ENCODE data around the gene DNALI1. TPM values are rescaled to one million over a fixed set of nuclear protein-coding genes. Genes with fewer than 3 reads are reported as not detected.
"Not testable (repeated sequence)": the region's sequence is repeated elsewhere in the genome, so short reads cannot be mapped to it uniquely, and the experiment has no call there.

Gene DNALI1
- total RNA-seq, 1 donor from 2014 or later = 36.5 TPM

GRCh38 chr1:37514350-37515184 is 42.2 kb upstream of the DNALI1 start, which contains the start of gene MEAF6:
TSS of gene MEAF6 (minus strand) at chr1:37514766. CDS start at chr1:37514746, 20 bp downstream.
- Histone ChIP-seq H3K4me3 (peak within 1 kb of the TSS; percentile 98), H3K36me3 (no peaks in the 10 kb centered on the region), H3F3A (ENCODE audit: low read depth) (peaks cover 23% of the 10 kb centered on the region), H3K4me2 (peak within 1 kb of the TSS; percentile 86), H3K9me3 (ENCODE audit: low read depth) (no peaks in the 10 kb centered on the region), H3K27ac (no peak within 1 kb of the TSS), H3K9ac (peak within 1 kb of the TSS; percentile 60), H4K20me1 (ENCODE audit: low read depth) (peaks cover 18% of the 10 kb centered on the region), H3K79me2 (ENCODE audit: low read depth) (peaks cover 23% of the 10 kb centered on the region), H3K4me1 (peaks cover 10% of the 10 kb centered on the region), H2AFZ (replicated peaks) (peak within 1 kb of the TSS; percentile 85), H3K27me3 (peaks cover 15% of the 10 kb centered on the region)
- peak; percentile 95 for DNase-seq (ENCODE audit: low spot score)
- TF ChIP-seq CTCF (IDR thresholded peaks at IDR 0.05) = peak; percentile 84
- peak; percentile 20 for TF ChIP-seq EZH2 (IDR thresholded peaks at IDR 0.05)
- no peak for TF ChIP-seq EZH2phosphoT487 (IDR thresholded peaks at IDR 0.05)
- Mint-ChIP-seq H3K4me1 (peaks cover 26% of the 10 kb centered on the region), H3K27me3 (ENCODE audit: insufficient read depth, low read depth) (peaks cover 6% of the 10 kb centered on the region), H3K36me3 (peaks cover 2% of the 10 kb centered on the region), H3K4me3 (peak within 1 kb of the TSS; percentile 99), H3K27ac (peak within 1 kb of the TSS; percentile 99), H3K9me3 (peaks cover 4% of the 10 kb centered on the region)

GRCh38 chr1:37515185-37516034 is 41.3 kb upstream of the DNALI1 start:
- peaks cover 4% of the 10 kb centered on the region for H3K9me3 Mint-ChIP-seq
- Histone ChIP-seq H3K36me3 (no peaks in the 10 kb centered on the region), H2AFZ (replicated peaks) (peak overlapping the region; percentile 85), H4K20me1 (ENCODE audit: low read depth) (peaks cover 18% of the 10 kb centered on the region), H3F3A (ENCODE audit: low read depth) (peaks cover 23% of the 10 kb centered on the region), H3K27ac (no peak overlapping the region), H3K79me2 (ENCODE audit: low read depth) (peaks cover 23% of the 10 kb centered on the region), H3K9ac (no peak overlapping the region), H3K9me3 (ENCODE audit: low read depth) (no peaks in the 10 kb centered on the region), H3K27me3 (peaks cover 15% of the 10 kb centered on the region), H3K4me2 (peak overlapping the region; percentile 86), H3K4me1 (peaks cover 10% of the 10 kb centered on the region), H3K4me3 (peak overlapping the region; percentile 98)
- H3K27ac Mint-ChIP-seq = peak overlapping the region; percentile 99
- H3K27me3 Mint-ChIP-seq (ENCODE audit: insufficient read depth, low read depth) = peaks cover 6% of the 10 kb centered on the region
- TF ChIP-seq EZH2phosphoT487 (IDR thresholded peaks at IDR 0.05) (no peak), CTCF (IDR thresholded peaks at IDR 0.05) (no peak), EZH2 (IDR thresholded peaks at IDR 0.05) (no peak)
- peaks cover 2% of the 10 kb centered on the region for H3K36me3 Mint-ChIP-seq
- peaks cover 28% of the 10 kb centered on the region for H3K4me1 Mint-ChIP-seq
- no peak for DNase-seq (ENCODE audit: low spot score)
- peak overlapping the region; percentile 95 for H3K4me3 Mint-ChIP-seq

GRCh38 chr1:37517569-37517968 is 39.2 kb upstream of the DNALI1 start:
- no peak overlapping the region for H3K4me3 Mint-ChIP-seq

GRCh38 chr1:37518241-37518640 is 38.5 kb upstream of the DNALI1 start:
- H3K4me2 ChIP-seq; H4K20me1 ChIP-seq (ENCODE audit: low read depth); H3K4me3 ChIP-seq; H3K27ac ChIP-seq; H3K9me3 ChIP-seq (ENCODE audit: low read depth); H2AFZ ChIP-seq (replicated peaks); H3K36me3 ChIP-seq; H3K27me3 Mint-ChIP-seq (ENCODE audit: insufficient read depth, low read depth); H3K4me3 Mint-ChIP-seq; H3K4me1 ChIP-seq; H3K27ac Mint-ChIP-seq; H3K9me3 Mint-ChIP-seq; DNase-seq (ENCODE audit: low spot score); H3K9ac ChIP-seq; H3K79me2 ChIP-seq (ENCODE audit: low read depth); H3K36me3 Mint-ChIP-seq: not testable (repeated sequence)
- H3K27me3 ChIP-seq = peaks cover 15% of the 10 kb centered on the region
- H3F3A ChIP-seq (ENCODE audit: low read depth) = peaks cover 23% of the 10 kb centered on the region
- H3K4me1 Mint-ChIP-seq = peaks cover 26% of the 10 kb centered on the region

More at GRCh38 chr1:37517569-37517968, 39.2 kb upstream of the DNALI1 start:
- Histone ChIP-seq H3K27me3 (peaks cover 15% of the 10 kb centered on the region), H3K9ac (no peak overlapping the region), H3K4me2 (no peak overlapping the region), H3K36me3 (no peaks in the 10 kb centered on the region), H3K4me3 (no peak overlapping the region), H3K79me2 (ENCODE audit: low read depth) (peaks cover 16% of the 10 kb centered on the region), H3K9me3 (ENCODE audit: low read depth) (no peaks in the 10 kb centered on the region), H3F3A (ENCODE audit: low read depth) (peaks cover 23% of the 10 kb centered on the region), H3K4me1 (peaks cover 10% of the 10 kb centered on the region), H3K27ac (no peak overlapping the region), H4K20me1 (ENCODE audit: low read depth) (peaks cover 15% of the 10 kb centered on the region), H2AFZ (replicated peaks) (no peak overlapping the region)
- no peak for DNase-seq (ENCODE audit: low spot score)
- H3K27me3 Mint-ChIP-seq (ENCODE audit: insufficient read depth, low read depth) = peaks cover 6% of the 10 kb centered on the region
- TF ChIP-seq EZH2phosphoT487 (IDR thresholded peaks at IDR 0.05) (no peak), EZH2 (IDR thresholded peaks at IDR 0.05) (no peak), CTCF (IDR thresholded peaks at IDR 0.05) (no peak)
- peaks cover 4% of the 10 kb centered on the region for H3K9me3 Mint-ChIP-seq
- peaks cover 2% of the 10 kb centered on the region for H3K36me3 Mint-ChIP-seq
- peaks cover 28% of the 10 kb centered on the region for H3K4me1 Mint-ChIP-seq
- no peak overlapping the region for H3K27ac Mint-ChIP-seq

- not testable (repeated sequence) for H3K9me3 Mint-ChIP-seq; H3K36me3 Mint-ChIP-seq; H3K4me2 ChIP-seq; H3K4me1 ChIP-seq; H4K20me1 ChIP-seq (ENCODE audit: low read depth); H3K36me3 ChIP-seq; H3K4me3 ChIP-seq; H3K79me2 ChIP-seq (ENCODE audit: low read depth); H3K9me3 ChIP-seq (ENCODE audit: low read depth); H3K9ac ChIP-seq; H3K27me3 Mint-ChIP-seq (ENCODE audit: insufficient read depth, low read depth); H3K27ac ChIP-seq
- peaks cover 15% of the 10 kb centered on the region for H3K27me3 ChIP-seq
- peaks cover 20% of the 10 kb centered on the region for H3F3A ChIP-seq (ENCODE audit: low read depth)
- H3K27ac Mint-ChIP-seq = peak overlapping the region; percentile 98
- peaks cover 21% of the 10 kb centered on the region for H3K4me1 Mint-ChIP-seq
- peak; percentile 19 for DNase-seq (ENCODE audit: low spot score)
- H2AFZ ChIP-seq (replicated peaks) = peak overlapping the region; percentile 42
- H3K4me3 Mint-ChIP-seq = peak overlapping the region; percentile 30
Measured at GRCh38 chr1:37518929-37519328, 37.8 kb upstream of the DNALI1 start.

Measured in neural progenitor cell (in vitro differentiated cells).